ENCODE data around the gene PHACTR2.

DNA sequence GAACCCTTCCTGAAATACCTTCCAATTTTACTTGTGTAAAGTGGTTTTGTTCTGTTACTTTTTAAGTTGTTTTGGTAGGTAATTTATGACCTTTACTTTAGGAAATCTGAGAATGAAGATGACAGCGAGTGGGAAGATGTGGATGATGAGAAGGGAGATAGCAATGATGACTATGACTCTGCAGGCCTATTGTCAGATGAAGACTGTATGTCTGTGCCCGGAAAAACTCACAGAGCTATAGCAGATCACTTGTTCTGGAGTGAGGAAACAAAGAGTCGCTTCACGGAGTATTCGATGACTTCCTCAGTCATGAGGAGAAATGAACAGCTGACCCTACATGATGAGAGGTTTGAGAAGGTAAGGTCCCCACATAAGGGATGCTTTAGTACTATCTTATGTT lies 179.9 kb downstream of the PHACTR2 start:
- TF ChIP-seq CTCF (IDR thresholded peaks at IDR 0.05; ENCODE audit: low read length) (no peak), EZH2 (optimal IDR thresholded peaks at IDR 0.05; ENCODE audit: low read depth, low read length) (no peak)

All from MM.1S (cell line).